NB4 (cell line): ENCODE measurements around the gene WDFY4.

Experiments
- DNase-seq: peaks from one replicate; pipeline ENCODE4 v3.0.0; 2010; ENCODE audit warnings: low read depth
- H3K4me3 ChIP-seq: one replicate; pipeline ENCODE4 v1.5.1; 2011; ENCODE audit warnings: mild to moderate bottlenecking, low read depth, low read length, moderate library complexity
- CTCF ChIP-seq: IDR thresholded peaks from one replicate; pipeline ENCODE4 v1.5.1; 2012; ENCODE audit warnings: low read depth, low read length
- MAX ChIP-seq: IDR thresholded peaks from 2 replicates; pipeline ENCODE4 v1.6.1; 2011; ENCODE audit warnings: low read depth, low read length
- MYC ChIP-seq: IDR thresholded peaks from 2 replicates; pipeline ENCODE4 v1.6.1; 2011; ENCODE audit warnings: low read depth, low read length
- POLR2A ChIP-seq: IDR thresholded peaks from 2 replicates; pipeline ENCODE4 v1.6.1; 2011; ENCODE audit warnings: mild to moderate bottlenecking; ENCODE audit not compliant: insufficient read length; ENCODE audit errors: extremely low read depth

WDFY4 gene

GRCh38 chr10:48818861-48819520, 134.3 kb downstream of the WDFY4 start:
- TF ChIP-seq MYC, result no peak
- no peak for TF ChIP-seq POLR2A
- no peak for DNase-seq
- no peak overlapping the region for H3K4me3 ChIP-seq

GRCh38 chr10:48819783-48820182, 135.1 kb downstream of the WDFY4 start:
- no peak for TF ChIP-seq MYC
- no peak for TF ChIP-seq CTCF
- TF ChIP-seq MAX, result no peak
- no peak for TF ChIP-seq POLR2A
- H3K4me3 ChIP-seq, result no peak overlapping the region
- DNase-seq, result no peak

- no peak for DNase-seq
- TF ChIP-seq MYC, result no peak
- TF ChIP-seq MAX, result no peak
- no peak for TF ChIP-seq POLR2A
- no peak for TF ChIP-seq CTCF
- no peak overlapping the region for H3K4me3 ChIP-seq
Observed at GRCh38 chr10:48820231-48820630, 135.6 kb downstream of the WDFY4 start.

GRCh38 chr10:48820699-48821098, 136.0 kb downstream of the WDFY4 start:
- TF ChIP-seq CTCF (no peak), POLR2A (no peak), MYC (no peak), MAX (no peak)
- H3K4me3 ChIP-seq, result no peak overlapping the region
- DNase-seq, result no peak

GRCh38 chr10:48821111-48821510, 136.4 kb downstream of the WDFY4 start:
- TF ChIP-seq POLR2A (no peak), MYC (no peak), MAX (no peak)
- H3K4me3 ChIP-seq, result no peak overlapping the region
- no peak for DNase-seq

GRCh38 chr10:48821692-48822091, 137.0 kb downstream of the WDFY4 start:
- DNase-seq, result no peak
- TF ChIP-seq CTCF (no peak), POLR2A (no peak), MYC (no peak), MAX (no peak)
- H3K4me3 ChIP-seq, result no peak overlapping the region
